Hepatocyte (in vitro differentiated cells): ENCODE results near the gene PALLD. TPM values are rescaled to one million over a fixed set of nuclear protein-coding genes. Genes with fewer than 3 reads are reported as not detected.

Experiments
- DNase-seq: peaks from one replicate; pipeline ENCODE4 v3.0.0-alpha.2; 2016; ENCODE audit warnings: low spot score
- H2AFZ ChIP-seq: fragments of 200-600 bp; sonication (generic); 2 replicates; pipeline ENCODE4 v1.6.0; 2016; ENCODE audit warnings: antibody characterized with exemption, mild to moderate bottlenecking
- H3K27ac ChIP-seq: fragments of 200-600 bp; sonication (generic); 2 replicates; pipeline ENCODE4 v1.5.1; 2016; ENCODE audit warnings: mild to moderate bottlenecking
- H3K27me3 ChIP-seq: fragments of 200-600 bp; sonication (generic); 2 replicates; pipeline ENCODE4 v1.6.1; 2016
- H3K36me3 ChIP-seq: fragments of 200-600 bp; sonication (generic); replicated peaks from 2 replicates; pipeline ENCODE4 v1.5.1; 2016; ENCODE audit warnings: low read depth; ENCODE audit not compliant: insufficient read depth
- H3K4me1 ChIP-seq: fragments of 200-600 bp; sonication (generic); 2 replicates; pipeline ENCODE4 v1.5.1; 2016; ENCODE audit warnings: mild to moderate bottlenecking, moderate library complexity; ENCODE audit not compliant: insufficient read depth
- H3K4me2 ChIP-seq: fragments of 200-600 bp; sonication (generic); 2 replicates; pipeline ENCODE4 v1.6.0; 2016
- H3K4me3 ChIP-seq: fragments of 200-600 bp; sonication (generic); 2 replicates; pipeline ENCODE4 v1.5.1; 2016; ENCODE audit warnings: mild to moderate bottlenecking
- H3K79me2 ChIP-seq: fragments of 200-600 bp; sonication (generic); 2 replicates; pipeline ENCODE4 v1.6.0; 2017; ENCODE audit warnings: mild to moderate bottlenecking
- H3K9me2 ChIP-seq: fragments of 200-600 bp; sonication (generic); replicated peaks from 2 replicates; pipeline ENCODE4 v1.6.0; 2017; ENCODE audit warnings: mild to moderate bottlenecking; ENCODE audit not compliant: insufficient read depth
- H3K9me3 ChIP-seq: fragments of 200-600 bp; sonication (generic); 2 replicates; pipeline ENCODE4 v1.5.1; 2016; ENCODE audit warnings: low read depth, mild to moderate bottlenecking
- H4K20me1 ChIP-seq: fragments of 200-600 bp; sonication (generic); 2 replicates; pipeline ENCODE4 v1.6.0; 2016; ENCODE audit warnings: mild to moderate bottlenecking; ENCODE audit not compliant: insufficient read depth, poor library complexity, severe bottlenecking
- EZH2 ChIP-seq: fragments of 200-600 bp; sonication (generic); IDR thresholded peaks from 2 replicates; pipeline ENCODE4 v1.6.1; 2016; ENCODE audit warnings: antibody characterized with exemption, mild to moderate bottlenecking, borderline replicate concordance
- EZH2phosphoT487 ChIP-seq: fragments of 200-600 bp; sonication (generic); IDR thresholded peaks from one replicate; pipeline ENCODE4 v1.6.1; 2018; ENCODE audit warnings: antibody characterized with exemption, mild to moderate bottlenecking, low read depth, moderate library complexity; ENCODE audit not compliant: unreplicated experiment, severe bottlenecking
- WGBS: methylation state at CpG from one replicate; pipeline ENCODE4 v1.1.6; 2016; ENCODE audit warnings: low lambda C conversion rate; ENCODE audit errors: missing lambda C conversion rate; 5-methylcytosine and 5-hydroxymethylcytosine counted together
- polyA plus RNA-seq: library from polyadenylated mRNA; unstranded; fragments of >200 nt; fragmentation: Nextera tagmentation; extraction: Ambion mirVana; gene quantifications from 2 replicates; pipeline ENCODE4 v1.2.1, GENCODE V29; 2016
- total RNA-seq: library from RNA; depleted of rRNA; stranded (reverse); fragments of >200 nt; gene quantifications from 2 replicates; pipeline ENCODE4 v1.2.3, GENCODE V29; 2014
- TF ChIP-seq, protein P1 (sequence below): fragments of 200-600 bp; sonication (generic); IDR thresholded peaks from 2 replicates; pipeline ENCODE4 v1.5.1; 2016; ENCODE audit warnings: antibody characterized with exemption, mild to moderate bottlenecking; ENCODE audit not compliant: poor library complexity

The PALLD gene
- total and polyA plus RNA-seq, 2 experiments from 2014 or later, result 82.7 to 85.2 TPM

DNA sequence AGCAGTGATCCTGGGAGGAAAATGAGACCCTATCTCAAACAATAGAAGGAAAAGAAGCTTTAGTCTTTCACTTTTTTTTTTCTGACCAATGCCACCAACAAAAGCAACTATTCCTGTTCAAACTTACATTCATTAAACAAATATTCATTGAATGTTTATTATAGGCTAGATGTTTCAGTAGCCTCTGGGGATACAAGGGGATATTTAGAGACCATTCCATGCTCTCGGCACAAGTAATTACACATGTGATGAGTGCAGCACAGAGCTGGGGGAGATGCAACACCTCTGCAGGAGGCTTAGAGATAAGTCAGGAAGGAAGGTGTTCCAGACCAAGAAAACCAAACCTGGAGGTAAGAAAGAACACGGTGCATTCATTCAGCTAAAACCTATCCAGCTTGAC is 68.3 kb downstream of the PALLD start:
- DNase-seq, result no peak
- Histone ChIP-seq H4K20me1 (no peaks in the 10 kb centered on the region), H3K9me3 (no peaks in the 10 kb centered on the region), H3K27me3 (no peaks in the 10 kb centered on the region), H3K79me2 (no peaks in the 10 kb centered on the region), H2AFZ (no peak overlapping the region), H3K4me3 (no peak overlapping the region), H3K4me2 (no peak overlapping the region), H3K36me3 (no peaks in the 10 kb centered on the region), H3K4me1 (peaks cover 29% of the 10 kb centered on the region), H3K27ac (no peak overlapping the region), H3K9me2 (no peaks in the 10 kb centered on the region)
- TF ChIP-seq EZH2phosphoT487, result no peak
- TF ChIP-seq, protein P1, sequence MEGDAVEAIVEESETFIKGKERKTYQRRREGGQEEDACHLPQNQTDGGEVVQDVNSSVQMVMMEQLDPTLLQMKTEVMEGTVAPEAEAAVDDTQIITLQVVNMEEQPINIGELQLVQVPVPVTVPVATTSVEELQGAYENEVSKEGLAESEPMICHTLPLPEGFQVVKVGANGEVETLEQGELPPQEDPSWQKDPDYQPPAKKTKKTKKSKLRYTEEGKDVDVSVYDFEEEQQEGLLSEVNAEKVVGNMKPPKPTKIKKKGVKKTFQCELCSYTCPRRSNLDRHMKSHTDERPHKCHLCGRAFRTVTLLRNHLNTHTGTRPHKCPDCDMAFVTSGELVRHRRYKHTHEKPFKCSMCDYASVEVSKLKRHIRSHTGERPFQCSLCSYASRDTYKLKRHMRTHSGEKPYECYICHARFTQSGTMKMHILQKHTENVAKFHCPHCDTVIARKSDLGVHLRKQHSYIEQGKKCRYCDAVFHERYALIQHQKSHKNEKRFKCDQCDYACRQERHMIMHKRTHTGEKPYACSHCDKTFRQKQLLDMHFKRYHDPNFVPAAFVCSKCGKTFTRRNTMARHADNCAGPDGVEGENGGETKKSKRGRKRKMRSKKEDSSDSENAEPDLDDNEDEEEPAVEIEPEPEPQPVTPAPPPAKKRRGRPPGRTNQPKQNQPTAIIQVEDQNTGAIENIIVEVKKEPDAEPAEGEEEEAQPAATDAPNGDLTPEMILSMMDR, result no peak
- no peak for TF ChIP-seq EZH2
- 42% methylated on average over 2 of the region's 2 CpGs for WGBS

DNA sequence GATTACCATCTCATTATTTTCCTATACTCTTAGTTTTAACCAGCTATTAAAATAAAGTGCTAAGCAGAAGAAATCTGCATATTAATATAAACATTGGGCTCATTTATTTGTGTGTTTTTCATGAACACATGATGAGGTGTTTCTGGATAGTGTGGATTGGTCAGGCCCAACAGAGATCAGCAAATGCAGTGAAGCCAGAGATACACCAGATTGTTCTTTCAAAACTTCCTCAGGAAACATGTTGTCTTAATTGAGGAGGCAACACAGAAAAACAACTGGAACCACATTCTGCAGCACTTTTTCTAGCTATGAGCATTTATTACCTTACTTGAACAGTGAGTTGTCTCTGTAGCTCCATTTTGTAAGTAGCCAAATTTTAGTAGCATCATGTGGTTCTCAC is 69.9 kb downstream of the PALLD start:
- Histone ChIP-seq H3K9me2 (no peaks in the 10 kb centered on the region), H3K27me3 (no peaks in the 10 kb centered on the region)

DNA sequence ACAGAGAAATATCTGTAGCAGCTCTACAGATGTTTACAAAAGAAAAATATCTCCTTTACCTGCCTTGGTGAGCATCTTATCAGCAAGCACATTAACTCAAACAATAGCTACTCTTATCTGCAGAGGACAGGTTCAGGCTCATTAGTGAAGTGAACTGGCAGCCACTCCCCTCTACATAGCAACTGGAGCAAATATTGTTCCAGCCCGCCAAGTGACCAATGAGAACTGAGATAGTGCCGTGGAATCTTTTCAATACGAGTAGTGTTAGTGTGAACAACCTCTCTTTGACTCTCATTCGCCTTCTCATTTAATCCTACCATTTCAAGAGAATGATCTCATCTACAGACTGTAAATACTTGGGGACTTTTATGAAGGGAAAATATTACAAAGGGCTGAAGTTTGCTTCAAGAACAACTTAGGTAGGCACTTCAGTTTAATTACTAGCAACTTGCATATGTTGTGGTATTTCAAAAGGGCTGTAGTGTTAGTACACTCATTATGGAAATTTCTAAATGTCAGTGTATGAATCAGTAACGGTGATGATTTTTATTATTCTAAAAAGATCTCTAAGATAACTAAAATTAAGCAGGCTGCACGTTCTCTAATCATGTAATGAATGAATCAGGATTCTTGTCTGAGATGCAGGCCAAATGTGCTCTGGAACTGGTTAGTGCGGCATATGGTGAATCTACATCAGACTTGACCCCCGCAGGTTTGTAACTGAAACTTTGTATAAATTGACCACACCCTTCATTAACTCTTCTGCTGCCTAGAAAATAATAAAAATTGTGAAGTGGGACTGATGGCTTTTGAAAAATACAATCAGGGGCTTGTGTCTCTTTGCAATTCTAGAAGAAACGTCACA is 72.4 kb downstream of the PALLD start:
- peak overlapping the region; percentile 77 for H3K27ac ChIP-seq
- no peaks in the 10 kb centered on the region for H3K4me1 ChIP-seq
- H3K36me3 ChIP-seq, result no peaks in the 10 kb centered on the region
- no peaks in the 10 kb centered on the region for H3K9me3 ChIP-seq
- H3K27me3 ChIP-seq, result no peaks in the 10 kb centered on the region
- no peak overlapping the region for H2AFZ ChIP-seq
- H3K4me2 ChIP-seq, result peak overlapping the region; percentile 63
- TF ChIP-seq EZH2 (no peak), EZH2phosphoT487 (no peak)
- TF ChIP-seq, protein P1, result no peak
- H3K4me3 ChIP-seq, result no peak overlapping the region
- 36% methylated on average over 9 of the region's 9 CpGs for WGBS
- H4K20me1 ChIP-seq, result no peaks in the 10 kb centered on the region
- H3K79me2 ChIP-seq, result no peaks in the 10 kb centered on the region
- DNase-seq, result peak; percentile 76
- H3K9me2 ChIP-seq, result no peaks in the 10 kb centered on the region

More for the DNA sequence above, 69.9 kb downstream of the PALLD start:
- no peaks in the 10 kb centered on the region for H3K79me2 ChIP-seq
- H3K4me1 ChIP-seq, result peaks cover 14% of the 10 kb centered on the region
- no peak overlapping the region for H2AFZ ChIP-seq
- H3K4me2 ChIP-seq, result no peak overlapping the region
- H3K36me3 ChIP-seq, result no peaks in the 10 kb centered on the region
- no peaks in the 10 kb centered on the region for H4K20me1 ChIP-seq
- no peak for TF ChIP-seq EZH2
- TF ChIP-seq, protein P1, result no peak
- no peak for TF ChIP-seq EZH2phosphoT487
- no peak for DNase-seq
- H3K4me3 ChIP-seq, result no peak overlapping the region
- H3K9me3 ChIP-seq, result no peaks in the 10 kb centered on the region
- no peak overlapping the region for H3K27ac ChIP-seq
